Upper lobe of left lung (tissue), 6 donors: ENCODE results near the gene MICU2. TPM values are rescaled to one million over a fixed set of nuclear protein-coding genes. Genes with fewer than 3 reads are reported as not detected.

Source experiments
- ATAC-seq, 2 donors: fragments of 200-7000 bp; cut with Tn5 transposase; one replicate each; pipeline ENCODE4 v1.9.1; 2022; ENCODE audit warnings: mild to moderate bottlenecking in 2 of 2, moderate library complexity in 2 of 2; ENCODE audit not compliant: low FRiP score in 2 of 2
- DNase-seq, 2 donors: peaks; one replicate each; pipeline ENCODE4 v3.0.0-alpha.2; 2019 to 2020
- H3K27ac ChIP-seq, 4 donors: fragments of 200-600 bp; sonication (generic); one replicate each; pipeline ENCODE4 v1.5.1; 2016 to 2019
- H3K27me3 ChIP-seq, 4 donors: fragments of 200-600 bp; sonication (generic); one replicate each; pipeline ENCODE4 v1.5.1; 2017 to 2019
- H3K36me3 ChIP-seq, 4 donors: fragments of 200-600 bp; sonication (generic); one replicate each; pipeline ENCODE4 v1.5.1; 2016 to 2019
- H3K4me1 ChIP-seq, 4 donors: fragments of 200-600 bp; sonication (generic); one replicate each; pipeline ENCODE4 v1.5.1; 2018 to 2019
- H3K4me3 ChIP-seq, 4 donors: fragments of 200-600 bp; sonication (generic); one replicate each; pipeline ENCODE4 v1.5.1; 2017 to 2019; ENCODE audit warnings: mild to moderate bottlenecking in 2 of 4, moderate library complexity in 1 of 4
- H3K9me3 ChIP-seq, 4 donors: fragments of 200-600 bp; sonication (generic); one replicate each; pipeline ENCODE4 v1.5.1; 2018 to 2019
- CTCF ChIP-seq, 6 experiments: fragments of 450-650 bp in 4 of 6; fragments of 200-600 bp in 2 of 6; sonication (generic) in 2 of 6; IDR thresholded peaks; one replicate each; pipeline ENCODE4 v1.5.1; 2016 to 2019; ENCODE audit warnings: antibody characterized with exemption in 6 of 6
- EP300 ChIP-seq, 4 donors: sonication (generic); formaldehyde crosslinking; IDR thresholded peaks; one replicate each; pipeline ENCODE4 v1.5.1; 2017; ENCODE audit warnings: antibody characterized with exemption in 4 of 4, control low read depth in 2 of 4
- POLR2A ChIP-seq, 4 donors: fragments of 450-650 bp; IDR thresholded peaks; one replicate each; pipeline ENCODE4 v1.5.1; 2016 to 2017; ENCODE audit warnings: antibody characterized with exemption in 4 of 4, mild to moderate bottlenecking in 2 of 4
- POLR2AphosphoS5 ChIP-seq, 2 donors: sonication (generic); formaldehyde crosslinking; IDR thresholded peaks; one replicate each; pipeline ENCODE4 v1.5.1; 2017; ENCODE audit warnings: antibody characterized with exemption in 2 of 2
- WGBS, 2 donors: methylation state at CpG; one replicate each; pipeline ENCODE4 v1.1.5; 2017 to 2018; 5-methylcytosine and 5-hydroxymethylcytosine counted together
- total RNA-seq, 6 donors: library from RNA; depleted of rRNA in 4 of 6; stranded (reverse); fragments of >200 nt in 4 of 6; gene quantifications; one replicate each; pipeline versions ENCODE4 v1.1.0 to v1.2.1, GENCODE V29; 2016 to 2021
- donor health status: DM: no; HTN: no; CAD: no; lungs with moderate emphysema.
- donor health status: DM: no; HTN: yes; CAD: no; lungs with severe emphysema.

The MICU2 gene
- total RNA-seq, 6 donors from 2014 or later: 27.9 to 80.4 (median 46.0) TPM

GRCh38 chr13:21539687-21540086 is 64.3 kb downstream of the MICU2 start:
- ATAC-seq (no peak), DNase-seq (no peak)
- H3K9me3 ChIP-seq: no peaks in the 10 kb centered on the region
- H3K4me1 ChIP-seq: peaks cover 0 to 9% (median 2%) of the 10 kb centered on the region in 4 donors
- no peaks in the 10 kb centered on the region for H3K27me3 ChIP-seq
- peaks cover 0 to 11% (median 0%) of the 10 kb centered on the region in 4 donors for H3K36me3 ChIP-seq
- TF ChIP-seq POLR2A (IDR thresholded peaks at IDR 0.05): no peak
- H3K4me3 ChIP-seq: no peak overlapping the region
- no peak overlapping the region for H3K27ac ChIP-seq

DNA sequence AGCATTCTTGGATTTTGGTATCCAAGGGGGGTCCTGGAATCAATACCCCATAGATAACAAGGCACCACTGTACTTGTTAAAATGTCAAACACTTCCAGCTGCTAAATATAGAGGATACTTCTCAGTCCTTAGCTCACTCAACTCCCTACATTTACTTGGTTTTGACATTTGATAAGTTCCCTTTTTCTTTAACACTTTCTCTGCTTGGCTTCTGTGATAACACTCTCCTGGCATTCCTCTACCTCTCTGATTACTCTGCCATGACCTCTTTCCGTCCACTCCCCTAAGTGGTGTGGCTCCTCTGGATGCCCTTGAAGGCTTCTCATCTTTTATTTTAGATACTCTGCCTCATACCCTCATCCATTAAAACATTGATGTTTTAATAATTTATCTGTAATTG is 65.2 kb downstream of the MICU2 start:
- Histone ChIP-seq H3K27ac (no peak overlapping the region), H3K27me3 (no peaks in the 10 kb centered on the region), H3K36me3 (peaks cover 0 to 11% (median 0%) of the 10 kb centered on the region in 4 donors), H3K4me3 (no peak overlapping the region), H3K9me3 (no peaks in the 10 kb centered on the region), H3K4me1 (peaks cover 0 to 9% (median 2%) of the 10 kb centered on the region in 4 donors)
- no peak for ATAC-seq
- TF ChIP-seq CTCF (IDR thresholded peaks at IDR 0.05) (no peak), EP300 (IDR thresholded peaks at IDR 0.05) (no peak), POLR2A (IDR thresholded peaks at IDR 0.05) (no peak), POLR2AphosphoS5 (IDR thresholded peaks at IDR 0.05) (no peak)
- 93 to 100% methylated on average over 1 of the region's 1 CpG for WGBS, 2 donors
- no peak for DNase-seq

DNA sequence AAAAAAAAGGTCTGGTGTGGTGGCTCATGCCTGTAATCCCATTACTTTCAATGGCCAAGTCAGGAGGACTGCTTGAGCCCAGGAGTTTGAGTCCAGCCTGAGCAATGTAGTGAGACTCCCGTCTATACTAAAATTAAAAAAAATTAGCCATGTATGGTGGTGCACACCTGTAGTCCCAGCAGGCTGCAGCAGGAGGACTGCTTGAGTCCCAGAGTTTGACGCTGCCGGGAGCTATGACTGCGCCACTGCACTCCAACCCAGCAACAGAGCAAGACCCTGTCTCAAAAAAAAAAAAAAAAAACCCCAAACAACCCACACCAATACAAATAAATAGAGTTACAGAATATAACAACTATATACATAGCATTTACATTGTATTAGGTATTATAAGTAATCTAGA is 65.7 kb downstream of the MICU2 start:
- no peak for TF ChIP-seq POLR2AphosphoS5 (IDR thresholded peaks at IDR 0.05)
- TF ChIP-seq EP300 (IDR thresholded peaks at IDR 0.05): no peak
- TF ChIP-seq CTCF (IDR thresholded peaks at IDR 0.05): no peak
- TF ChIP-seq POLR2A (IDR thresholded peaks at IDR 0.05): no peak
- Histone ChIP-seq H3K9me3 (no peaks in the 10 kb centered on the region), H3K4me1 (peaks cover 0 to 9% (median 2%) of the 10 kb centered on the region in 4 donors), H3K27ac (no peak overlapping the region), H3K4me3 (no peak overlapping the region), H3K27me3 (no peaks in the 10 kb centered on the region), H3K36me3 (peaks cover 0 to 11% (median 0%) of the 10 kb centered on the region in 4 donors)
- no peak for ATAC-seq
- DNase-seq: no peak
- WGBS, 2 donors: 96 to 98% methylated on average over 4 of the region's 4 CpGs

DNA sequence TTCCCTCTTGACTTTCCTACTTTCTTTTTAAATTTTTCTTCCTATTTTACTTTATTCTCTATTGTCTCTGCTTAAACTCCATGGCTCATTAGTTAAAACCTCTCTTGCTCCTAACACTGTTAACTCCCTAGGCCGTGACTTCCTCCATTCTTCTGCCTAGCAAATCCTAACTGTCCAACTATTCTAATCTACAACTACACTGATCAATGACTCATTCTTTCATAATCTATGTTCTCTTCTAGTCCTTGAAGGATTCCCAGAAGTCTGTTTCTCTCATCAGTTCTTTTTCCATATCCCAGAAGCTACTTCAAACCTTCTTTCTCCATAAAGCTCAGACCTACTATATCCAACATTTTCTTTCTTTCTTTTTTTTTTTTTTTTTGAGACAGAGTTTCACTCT is 66.9 kb downstream of the MICU2 start:
- H3K4me3 ChIP-seq: no peak overlapping the region
- no peak overlapping the region for H3K27ac ChIP-seq
- TF ChIP-seq EP300 (IDR thresholded peaks at IDR 0.05): no peak
- no peak for DNase-seq
- H3K9me3 ChIP-seq: no peaks in the 10 kb centered on the region
- peaks cover 0 to 7% (median 0%) of the 10 kb centered on the region in 4 donors for H3K4me1 ChIP-seq
- 94 to 96% methylated on average over 1 of the region's 1 CpG for WGBS, 2 donors
- ATAC-seq: no peak
- peaks cover 0 to 11% (median 0%) of the 10 kb centered on the region in 4 donors for H3K36me3 ChIP-seq
- no peaks in the 10 kb centered on the region for H3K27me3 ChIP-seq

- ATAC-seq (no peak), DNase-seq (no peak)
- no peaks in the 10 kb centered on the region for H3K4me1 ChIP-seq
- H3K36me3 ChIP-seq: peaks cover 0 to 11% (median 0%) of the 10 kb centered on the region in 4 donors
- WGBS, 2 donors: 94 to 97% methylated on average over 1 of the region's 1 CpG
- H3K4me3 ChIP-seq: no peak overlapping the region
- no peaks in the 10 kb centered on the region for H3K9me3 ChIP-seq
- no peak overlapping the region for H3K27ac ChIP-seq
- no peaks in the 10 kb centered on the region for H3K27me3 ChIP-seq
- TF ChIP-seq EP300 (IDR thresholded peaks at IDR 0.05) (no peak), CTCF (IDR thresholded peaks at IDR 0.05) (no peak), POLR2A (IDR thresholded peaks at IDR 0.05) (no peak), POLR2AphosphoS5 (IDR thresholded peaks at IDR 0.05) (no peak)
Observed at GRCh38 chr13:21534760-21535159, 69.2 kb downstream of the MICU2 start.

- 92 to 94% methylated on average over 5 of the region's 5 CpGs for WGBS, 2 donors
- TF ChIP-seq CTCF (IDR thresholded peaks at IDR 0.05) (no peak), EP300 (IDR thresholded peaks at IDR 0.05) (no peak), POLR2AphosphoS5 (IDR thresholded peaks at IDR 0.05) (no peak), POLR2A (IDR thresholded peaks at IDR 0.05) (no peak)
- no peaks in the 10 kb centered on the region for H3K9me3 ChIP-seq
- no peaks in the 10 kb centered on the region for H3K27me3 ChIP-seq
- no peak overlapping the region for H3K4me3 ChIP-seq
- no peaks in the 10 kb centered on the region for H3K36me3 ChIP-seq
- H3K4me1 ChIP-seq: no peaks in the 10 kb centered on the region
- DNase-seq: no peak
- ATAC-seq: no peak
- H3K27ac ChIP-seq: no peak overlapping the region
Observed at GRCh38 chr13:21531455-21531854, 72.5 kb downstream of the MICU2 start.
